Testis (tissue), 3 donors: ENCODE results near the gene NANOS2. TPM values are rescaled to one million over a fixed set of nuclear protein-coding genes. Genes with fewer than 3 reads are reported as not detected.

Experiments used
- DNase-seq: peaks from one replicate; pipeline ENCODE4 v3.0.0-alpha.2; 2019
- H3K27ac ChIP-seq, 2 donors: fragments of 200-600 bp; sonication (generic); one replicate each; pipeline ENCODE4 v1.5.1; 2019
- H3K27me3 ChIP-seq: fragments of 200-600 bp; sonication (generic); one replicate; pipeline ENCODE4 v1.5.1; 2019
- H3K36me3 ChIP-seq: fragments of 200-600 bp; sonication (generic); one replicate; pipeline ENCODE4 v1.5.1; 2017; ENCODE audit warnings: low read depth; ENCODE audit errors: missing control alignments
- H3K4me1 ChIP-seq: fragments of 200-600 bp; sonication (generic); one replicate; pipeline ENCODE4 v1.5.1; 2019
- H3K4me3 ChIP-seq, 2 donors: fragments of 200-600 bp; sonication (generic); one replicate each; pipeline ENCODE4 v1.5.1; 2017 to 2019
- H3K9me3 ChIP-seq: fragments of 200-600 bp; sonication (generic); one replicate; pipeline ENCODE4 v1.5.1; 2017
- POLR2A ChIP-seq: fragments of 450-650 bp; IDR thresholded peaks from one replicate; pipeline ENCODE4 v1.6.1; 2017; ENCODE audit warnings: antibody characterized with exemption, mild to moderate bottlenecking, moderate library complexity
- WGBS, 2 donors: methylation state at CpG; one replicate each; pipeline ENCODE4 v1.1.5; 2018; 5-methylcytosine and 5-hydroxymethylcytosine counted together
- intact Hi-C: fragments of 100-400 bp; cut with DNase I; formaldehyde crosslinking; loops from one replicate; pipeline ENCODE4 v1.15.1; 2023; ENCODE audit warnings: low total_unique reads
- polyA plus RNA-seq: library from polyadenylated mRNA; stranded (reverse); fragments of 350-450 nt; fragmentation: Illumina TruSeq; extraction: RNeasy Lipid Tissue Mini Kit (QIAGEN cat#74804); gene quantifications from one replicate; pipeline ENCODE4 v1.2.3, GENCODE V29; 2014; ENCODE audit warnings: low read depth, low replicate concordance; ENCODE audit not compliant: insufficient read depth
- total RNA-seq, 2 donors: library from RNA; depleted of rRNA; stranded (reverse); fragments of >200 nt; gene quantifications; one replicate each; pipeline ENCODE4 v1.2.3, GENCODE V29; 2016
- TF ChIP-seq, protein P1 (sequence below), 3 experiments: fragments of 450-650 bp in 2 of 3; fragments of 200-600 bp in 1 of 3; sonication (generic) in 1 of 3; IDR thresholded peaks; one replicate each; pipeline ENCODE4 v1.5.1; 2016 to 2019; ENCODE audit warnings: antibody characterized with exemption in 3 of 3, mild to moderate bottlenecking in 2 of 3, moderate library complexity in 1 of 3

Gene NANOS2
- total and polyA plus RNA-seq, 3 donors from 2014 or later, result 4.8 to 5.1 (median 4.8) TPM

DNA sequence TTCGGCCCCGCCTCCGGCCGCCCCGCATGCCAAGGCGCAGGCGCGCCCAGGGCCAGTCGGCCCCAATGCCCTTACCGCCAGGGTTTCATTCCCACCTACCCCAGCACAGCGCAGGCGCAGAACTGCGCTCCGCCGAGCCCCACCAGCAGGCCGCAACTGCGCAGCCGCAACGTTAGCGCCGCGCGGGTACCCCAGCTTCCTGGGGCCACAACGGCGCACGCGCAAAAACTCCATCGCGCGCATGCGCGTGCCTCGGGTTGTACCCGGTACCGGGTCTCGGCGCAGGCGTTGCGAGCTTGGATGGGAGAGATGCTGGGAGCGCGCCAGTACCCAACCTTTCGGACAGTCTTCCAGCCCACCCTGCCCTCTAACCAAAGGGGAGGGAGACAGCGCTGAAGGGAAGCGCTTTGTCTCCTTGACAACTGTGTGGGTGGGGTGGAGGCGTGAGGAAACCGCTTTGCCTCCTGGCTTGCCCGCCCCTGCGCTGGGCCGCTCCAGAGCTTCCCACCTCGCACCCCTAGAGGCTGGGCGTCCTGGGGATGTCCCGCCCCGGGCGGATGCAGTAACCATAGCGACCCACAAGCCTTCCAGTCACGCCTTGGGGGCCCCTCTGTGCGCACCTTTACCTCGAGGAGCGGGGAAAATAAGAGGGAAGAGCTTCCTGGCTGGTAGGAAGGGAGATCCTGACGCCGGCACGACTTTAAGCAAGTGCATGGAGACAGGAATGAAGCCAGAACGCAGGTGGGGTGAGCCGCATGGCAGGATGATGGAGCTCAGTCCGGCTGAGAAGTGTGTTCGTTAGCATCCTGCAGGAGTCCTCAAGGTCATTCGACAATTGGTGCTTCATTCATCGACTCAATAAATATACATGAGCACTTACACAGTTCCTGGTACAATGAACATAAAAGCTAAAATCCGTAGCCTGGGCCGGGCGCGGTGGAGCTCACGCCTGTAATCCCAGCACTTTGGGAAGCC lies 11.6 kb downstream of the NANOS2 start:
- peak overlapping the region; percentile 23 to 82 for H3K27ac ChIP-seq
- WGBS, 2 donors, result 2 to 5% methylated on average over 26 to 65 of the region's 73 CpGs
- H3K27me3 ChIP-seq, result no peaks in the 10 kb centered on the region
- H3K4me3 ChIP-seq, result peak overlapping the region; percentile 67 to 82
- peak; percentile 96 for DNase-seq
- H3K4me1 ChIP-seq, result peaks cover 14% of the 10 kb centered on the region
- TF ChIP-seq, protein P1, sequence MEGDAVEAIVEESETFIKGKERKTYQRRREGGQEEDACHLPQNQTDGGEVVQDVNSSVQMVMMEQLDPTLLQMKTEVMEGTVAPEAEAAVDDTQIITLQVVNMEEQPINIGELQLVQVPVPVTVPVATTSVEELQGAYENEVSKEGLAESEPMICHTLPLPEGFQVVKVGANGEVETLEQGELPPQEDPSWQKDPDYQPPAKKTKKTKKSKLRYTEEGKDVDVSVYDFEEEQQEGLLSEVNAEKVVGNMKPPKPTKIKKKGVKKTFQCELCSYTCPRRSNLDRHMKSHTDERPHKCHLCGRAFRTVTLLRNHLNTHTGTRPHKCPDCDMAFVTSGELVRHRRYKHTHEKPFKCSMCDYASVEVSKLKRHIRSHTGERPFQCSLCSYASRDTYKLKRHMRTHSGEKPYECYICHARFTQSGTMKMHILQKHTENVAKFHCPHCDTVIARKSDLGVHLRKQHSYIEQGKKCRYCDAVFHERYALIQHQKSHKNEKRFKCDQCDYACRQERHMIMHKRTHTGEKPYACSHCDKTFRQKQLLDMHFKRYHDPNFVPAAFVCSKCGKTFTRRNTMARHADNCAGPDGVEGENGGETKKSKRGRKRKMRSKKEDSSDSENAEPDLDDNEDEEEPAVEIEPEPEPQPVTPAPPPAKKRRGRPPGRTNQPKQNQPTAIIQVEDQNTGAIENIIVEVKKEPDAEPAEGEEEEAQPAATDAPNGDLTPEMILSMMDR (IDR thresholded peaks at IDR 0.05), result no peak
- no peak for TF ChIP-seq POLR2A
- intact Hi-C loops, result no loop called here
- no peaks in the 10 kb centered on the region for H3K9me3 ChIP-seq
- no peaks in the 10 kb centered on the region for H3K36me3 ChIP-seq

DNA sequence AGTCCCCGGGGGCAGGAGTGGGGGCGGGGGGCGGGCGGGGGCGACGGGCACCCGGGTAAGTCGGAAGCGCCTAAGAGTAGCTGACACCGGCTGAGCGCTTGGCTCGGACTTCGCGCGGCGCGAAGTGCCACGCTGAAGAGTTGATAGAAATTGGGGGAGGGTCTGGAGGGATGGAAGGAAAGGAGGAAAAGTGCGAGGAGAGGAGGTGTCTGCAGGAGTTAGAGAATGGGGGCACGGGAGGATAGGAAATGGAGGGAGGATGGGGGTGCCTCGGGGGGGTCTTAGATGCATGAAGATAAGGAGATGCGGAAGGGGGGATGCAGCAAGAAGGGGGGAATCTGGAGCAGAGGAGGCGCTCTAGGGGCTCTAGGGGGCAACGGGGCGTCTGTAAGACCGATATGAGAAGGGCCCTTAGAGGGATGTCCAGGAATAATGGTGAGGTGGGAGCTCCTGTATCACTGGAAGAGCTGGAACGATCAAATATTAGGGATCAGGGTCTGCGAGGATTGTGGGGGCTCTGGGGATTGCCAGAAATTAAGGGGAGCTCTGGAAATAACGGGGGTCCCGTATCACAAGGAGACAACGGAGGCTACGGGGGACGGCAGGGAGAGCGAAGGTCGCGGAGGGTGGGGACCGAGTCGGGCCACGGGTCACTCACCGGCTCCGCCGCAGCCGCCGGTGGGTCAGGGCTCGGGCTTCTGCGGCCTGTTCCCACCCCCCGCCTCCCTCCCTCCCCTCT lies 12.5 kb downstream of the NANOS2 start, which contains the start of gene MYPOP:
MYPOP (minus strand) TSS at position 702 of the 739 bp plus-strand sequence. CDS start 840 bp downstream, outside the sequence.
- 1% methylated on average over 36 to 46 of the region's 47 CpGs for WGBS, 2 donors
- TF ChIP-seq, protein P1 (IDR thresholded peaks at IDR 0.05), result no peak
- TF ChIP-seq POLR2A, result no peak
- intact Hi-C loops, result no loop called here
- peaks cover 14% of the 10 kb centered on the region for H3K4me1 ChIP-seq
- H3K36me3 ChIP-seq, result no peaks in the 10 kb centered on the region
- no peaks in the 10 kb centered on the region for H3K27me3 ChIP-seq
- no peaks in the 10 kb centered on the region for H3K9me3 ChIP-seq
- H3K4me3 ChIP-seq, result peak within 1 kb of the TSS; percentile 67 to 82
- H3K27ac ChIP-seq, result peak within 1 kb of the TSS; percentile 24 to 82
- DNase-seq, result no peak

GRCh38 chr19:45901432-45901911 lies 13.1 kb downstream of the NANOS2 start:
- H3K27ac ChIP-seq, result no peak overlapping the region

DNA sequence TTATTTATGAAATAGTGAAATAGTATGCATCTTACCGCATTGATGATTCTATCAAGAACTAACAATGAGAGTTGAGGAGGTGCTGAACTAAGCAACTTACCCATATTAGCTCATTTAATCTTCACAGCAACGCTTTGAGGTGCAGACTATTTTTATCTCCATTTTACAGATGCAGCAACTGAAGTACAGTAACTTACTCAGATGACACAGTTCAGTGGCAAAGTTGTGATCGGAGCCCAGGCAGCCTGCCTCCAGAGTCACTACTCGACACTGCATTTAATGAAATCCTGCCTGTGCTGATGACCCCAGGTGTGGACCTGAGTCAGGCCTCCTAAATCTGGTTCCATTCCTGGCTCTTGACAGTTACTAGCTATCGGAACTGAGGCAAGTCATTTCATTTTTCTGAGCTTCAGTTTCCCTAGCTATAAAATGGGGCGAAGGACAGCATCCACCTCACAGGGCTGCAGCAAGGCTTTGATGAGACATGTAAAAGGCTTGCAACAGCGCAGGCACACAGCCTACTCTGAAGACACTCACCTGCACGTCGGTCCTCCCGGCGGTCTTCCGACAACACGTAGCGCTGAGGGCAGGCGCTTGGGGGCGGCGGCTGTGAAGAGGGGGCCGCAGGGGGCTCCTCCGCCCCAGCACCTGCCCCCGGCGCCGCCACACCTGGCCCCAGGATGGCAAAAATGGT lies 13.7 kb downstream of the NANOS2 start:
- no peak for DNase-seq
- Histone ChIP-seq H3K27ac (no peak overlapping the region), H3K9me3 (no peaks in the 10 kb centered on the region), H3K36me3 (no peaks in the 10 kb centered on the region), H3K4me1 (peaks cover 14% of the 10 kb centered on the region), H3K27me3 (no peaks in the 10 kb centered on the region), H3K4me3 (peak overlapping the region; percentile 67 to 82)
- 38 to 55% methylated on average over 14 to 18 of the region's 22 CpGs for WGBS, 2 donors
- intact Hi-C loops, result no loop called here
- TF ChIP-seq, protein P1 (IDR thresholded peaks at IDR 0.05), result no peak
- TF ChIP-seq POLR2A, result no peak

More at GRCh38 chr19:45901432-45901911, 13.1 kb downstream of the NANOS2 start:
- H3K27me3 ChIP-seq, result no peaks in the 10 kb centered on the region
- peak overlapping the region; percentile 67 to 82 for H3K4me3 ChIP-seq
- TF ChIP-seq POLR2A, result no peak
- TF ChIP-seq, protein P1 (IDR thresholded peaks at IDR 0.05), result no peak
- no peaks in the 10 kb centered on the region for H3K9me3 ChIP-seq
- WGBS, 2 donors, result 5% methylated on average over 52 of the region's 69 CpGs; no CpG with 5 or more reads in 1 of the 2 donors
- intact Hi-C loops, result no loop called here
- no peak for DNase-seq
- no peaks in the 10 kb centered on the region for H3K36me3 ChIP-seq
- peaks cover 14% of the 10 kb centered on the region for H3K4me1 ChIP-seq
